ENCODE results near the gene WNK3. TPM values are rescaled to one million over a fixed set of nuclear protein-coding genes. Genes with fewer than 3 reads are reported as not detected.
A peak's percentile ranks its signal among the peaks of the same experiment; 100 is the strongest.

The WNK3 gene
- total and polyA plus RNA-seq, 2 experiments from 2014 or later: 27.6 to 57.5 TPM

GRCh38 chrX:54182194-54182863 is 175.5 kb downstream of the WNK3 start:
- Mint-ChIP-seq H3K27ac (no peak overlapping the region), H3K9me3 (no peaks in the 10 kb centered on the region)

More at GRCh38 chrX:54182194-54182863, 175.5 kb downstream of the WNK3 start:
- Histone ChIP-seq H3K36me3 (ENCODE audit: insufficient read depth) (no peaks in the 10 kb centered on the region), H3K4me1 (ENCODE audit: insufficient read depth) (peaks cover 11% of the 10 kb centered on the region), H4K20me1 (replicated peaks; ENCODE audit: insufficient read depth) (no peaks in the 10 kb centered on the region; the same call in 1 of the 2 replicates), H3K27ac (ENCODE audit: low read depth) (0 out of 2 replicates have a peak overlapping the region, but pooled peaks have one; percentile 88), H3K27me3 (ENCODE audit: insufficient read depth) (no peaks in the 10 kb centered on the region), H3K79me2 (replicated peaks; ENCODE audit: insufficient read depth) (peaks cover 52% of the 10 kb centered on the region), H3K9me2 (ENCODE audit: insufficient read depth) (no peaks in the 10 kb centered on the region), H3K4me3 (peak overlapping the region; percentile 67), H2AFZ (no peak overlapping the region), H3K4me2 (peak overlapping the region; percentile 82), H3F3A (replicated peaks; ENCODE audit: low read depth) (no peaks in the 10 kb centered on the region)
- peak overlapping the region; percentile 80 for H3K4me3 Mint-ChIP-seq
- peak; percentile 79 for ATAC-seq
- no peak for TF ChIP-seq ZNF114 (CRISPR knock-in tag; IDR thresholded peaks at IDR 0.05)
- TF ChIP-seq ZNF331 (CRISPR knock-in tag; IDR thresholded peaks at IDR 0.05; ENCODE audit: low read depth): no peak
- no peak for TF ChIP-seq ZNF462 (CRISPR knock-in tag; IDR thresholded peaks at IDR 0.05)
- no peak for TF ChIP-seq EZH2 (IDR thresholded peaks at IDR 0.05; ENCODE audit: low read depth, unreplicated experiment)
- no peak for TF ChIP-seq STAT1 (IDR thresholded peaks at IDR 0.05; ENCODE audit: unreplicated experiment)
- no peaks in the 10 kb centered on the region for H3K27me3 Mint-ChIP-seq (ENCODE audit: insufficient read depth, low read depth, poor library complexity)
- H3K36me3 Mint-ChIP-seq (ENCODE audit: low read depth): no peaks in the 10 kb centered on the region; the same call in 2 of the 3 replicates
- peak; percentile 40 for DNase-seq (ENCODE audit: low spot score)
- H3K4me1 Mint-ChIP-seq: peaks cover 37% of the 10 kb centered on the region
